ENCODE results near the gene ST6GAL1. TPM values are rescaled to one million over a fixed set of nuclear protein-coding genes. Genes with fewer than 3 reads are reported as not detected.

Gene ST6GAL1
- total and polyA plus RNA-seq, 10 of the 15 experiments (the other 5 are each of a cell fraction or from before 2014, with no cell fraction given): 74.2 to 248 (median 149) TPM

- TF ChIP-seq ZNF592 (IDR thresholded peaks at IDR 0.05): no peak
These were observed 59.1 kb downstream of the ST6GAL1 start (continued) for GRCh38 chr3:186989429-186989828.

GRCh38 chr3:186990277-186990676, 60.0 kb downstream of the ST6GAL1 start:
- H3K4me2 ChIP-seq (ENCODE audit: control insufficient read depth, insufficient read depth): no peak overlapping the region
- TF ChIP-seq NR2C2 (IDR thresholded peaks at IDR 0.05; ENCODE audit: borderline replicate concordance, control insufficient read depth, insufficient read length, low read depth) (no peak), GATAD2B (conservative IDR thresholded peaks at IDR 0.05; ENCODE audit: low read depth) (no peak), ZNF622 (IDR thresholded peaks at IDR 0.05) (no peak), CREB1 (IDR thresholded peaks at IDR 0.05; ENCODE audit: low read depth) (no peak), IKZF1 (conservative IDR thresholded peaks at IDR 0.05) (no peak), BMI1 (IDR thresholded peaks at IDR 0.05; ENCODE audit: borderline replicate concordance) (no peak), SMARCA5 (IDR thresholded peaks at IDR 0.05) (no peak)
- ChIA-PET RAD21 (ENCODE audit: unreplicated experiment) (interaction anchor here (1.7 to 4.4 kb wide), 6 partner anchors 10 to 57 kb away, joined by 7 to 43 read pairs (median 20); no protein-coding TSS in a partner anchor), POLR2A (interaction anchor here (1.0 to 5.5 kb wide), 6 partner anchors 10 to 57 kb away, joined by 3 to 37 read pairs (median 8); no protein-coding TSS in a partner anchor), CTCF (interaction anchor here (0.6 to 2.2 kb wide), 8 partner anchors 10 to 1047 kb away, joined by 3 to 10 read pairs (median 6); no protein-coding TSS in a partner anchor), SMC1A (ENCODE audit: uncharacterized antibody, unreplicated experiment) (interaction anchor here (1.2 to 5.6 kb wide), 8 partner anchors 11 to 141 kb away, joined by 3 to 83 read pairs (median 6); no protein-coding TSS in a partner anchor)
- no peak overlapping the region for H3K4me3 ChIP-seq
- no peak for FAIRE-seq
- no TSS peak for BruUV-seq (replicated peaks)
- intact Hi-C loops (cut with micrococcal nuclease; ENCODE audit: unreplicated experiment): no loop called here
- H3K9me3 ChIP-seq (replicated peaks; ENCODE audit: control insufficient read depth, insufficient read depth, low read length): peaks cover 3% of the 10 kb centered on the region; the same call in 1 of the 3 replicates
- H2AFZ ChIP-seq (ENCODE audit: control insufficient read depth, low read depth, low read length): no peak overlapping the region
- DNase-seq (ENCODE audit: low read depth, low spot score): no peak
- in situ Hi-C loops (cut with MboI): no loop called here
- no peak overlapping the region for H3K9ac ChIP-seq (ENCODE audit: control insufficient read depth, insufficient read depth, low read length)
- H3K4me1 ChIP-seq (ENCODE audit: control insufficient read depth, insufficient read depth, low read length): peaks cover 77% of the 10 kb centered on the region
- H3K36me3 ChIP-seq (ENCODE audit: control insufficient read depth in 2 of 2, insufficient read depth in 2 of 2, low read length in 1 of 2): peaks cover 0 to 9% of the 10 kb centered on the region in 2 experiments; a peak in 3 of 4 replicates
- no peak overlapping the region for H3K27ac ChIP-seq (ENCODE audit: control insufficient read depth, insufficient read depth)
- peaks cover 38% of the 10 kb centered on the region for H3K79me2 ChIP-seq (ENCODE audit: control insufficient read depth, insufficient read depth, low read length)
- peak; percentile 7; the same call in 2 of the 3 replicates for ATAC-seq
- H3K27me3 ChIP-seq (replicated peaks in 1 of 2; ENCODE audit: control insufficient read depth in 2 of 2, insufficient read depth in 2 of 2, low read length in 1 of 2): no peaks in the 10 kb centered on the region
- 100% methylated on average over 2 of the region's 3 CpGs for WGBS (ENCODE audit: insufficient coverage, insufficient replicate concordance, low lambda C conversion rate, missing lambda C conversion rate)
- H4K20me1 ChIP-seq (ENCODE audit: control insufficient read depth, insufficient read depth): no peaks in the 10 kb centered on the region

All from GM12878 (cell line).